H9 (cell line): Measurements from ENCODE around the gene PARP3. TPM values are rescaled to one million over a fixed set of nuclear protein-coding genes. Genes with fewer than 3 reads are reported as not detected.

Experiments
- DNase-seq: peaks from one replicate; pipeline ENCODE4 v3.0.0-alpha.2; 2017
- H2AFZ ChIP-seq: one replicate; pipeline ENCODE4 v1.6.1; 2013; ENCODE audit warnings: mild to moderate bottlenecking, low read length, control low read depth, moderate library complexity
- H2AK5ac ChIP-seq: 2 replicates; pipeline ENCODE4 v1.6.1; 2013; ENCODE audit warnings: low read length, control low read depth, mixed read lengths; ENCODE audit not compliant: insufficient read length
- H2BK120ac ChIP-seq: one replicate; pipeline ENCODE4 v1.6.1; 2013; ENCODE audit warnings: low read depth, mild to moderate bottlenecking, low read length, control low read depth, inconsistent platforms; ENCODE audit not compliant: poor library complexity, severe bottlenecking
- H2BK12ac ChIP-seq: 2 replicates; pipeline ENCODE4 v1.6.1; 2013; ENCODE audit warnings: low read length, control low read depth, mixed read lengths, low read depth; ENCODE audit not compliant: insufficient read length
- H2BK15ac ChIP-seq: 2 replicates; pipeline ENCODE4 v1.6.1; 2013; ENCODE audit warnings: low read depth, low read length, control low read depth
- H2BK20ac ChIP-seq: one replicate; pipeline ENCODE4 v1.6.1; 2013; ENCODE audit warnings: low read depth, mild to moderate bottlenecking, low read length, control low read depth, inconsistent platforms; ENCODE audit not compliant: poor library complexity, severe bottlenecking
- H2BK5ac ChIP-seq: 2 replicates; pipeline ENCODE4 v1.6.1; 2013; ENCODE audit warnings: low read length, control low read depth, mixed read lengths; ENCODE audit not compliant: insufficient read length
- H3K14ac ChIP-seq: 2 replicates; pipeline ENCODE4 v1.6.1; 2013; ENCODE audit warnings: low read length, control low read depth; ENCODE audit not compliant: insufficient read depth
- H3K18ac ChIP-seq: 2 replicates; pipeline ENCODE4 v1.6.1; 2013; ENCODE audit warnings: low read depth, mild to moderate bottlenecking, mixed read lengths, low read length, control low read depth; ENCODE audit not compliant: insufficient read length
- H3K23ac ChIP-seq: 2 replicates; pipeline ENCODE4 v1.6.1; 2013; ENCODE audit warnings: low read length, control low read depth, mixed read lengths, low read depth; ENCODE audit not compliant: insufficient read length
- H3K23me2 ChIP-seq: 2 replicates; pipeline ENCODE4 v1.6.1; 2013; ENCODE audit warnings: low read depth, mild to moderate bottlenecking, mixed read lengths, low read length, control low read depth; ENCODE audit not compliant: insufficient read length, poor library complexity, severe bottlenecking
- H3K27ac ChIP-seq: 2 replicates; pipeline ENCODE4 v1.5.1; 2013; ENCODE audit warnings: low read length, control low read depth, mixed read lengths, low read depth; ENCODE audit not compliant: insufficient read length
- H3K27me3 ChIP-seq: 2 replicates; pipeline ENCODE4 v1.6.1; 2013; ENCODE audit warnings: low read length, control low read depth, inconsistent platforms; ENCODE audit not compliant: insufficient read depth
- H3K4ac ChIP-seq: 2 replicates; pipeline ENCODE4 v1.6.1; 2013; ENCODE audit warnings: low read depth, mild to moderate bottlenecking, control low read depth, inconsistent platforms, low read length, moderate library complexity
- H3K4me1 ChIP-seq: 2 replicates; pipeline ENCODE4 v1.6.1; 2013; ENCODE audit warnings: low read length, control low read depth, inconsistent platforms; ENCODE audit not compliant: insufficient read depth
- H3K4me2 ChIP-seq: 2 replicates; pipeline ENCODE4 v1.6.1; 2013; ENCODE audit warnings: low read length, control low read depth, mixed read lengths; ENCODE audit not compliant: insufficient read length, insufficient read depth
- H3K56ac ChIP-seq: 2 replicates; pipeline ENCODE4 v1.6.1; 2013; ENCODE audit warnings: low read depth, mild to moderate bottlenecking, mixed read lengths, low read length, control low read depth; ENCODE audit not compliant: insufficient read length
- H3K79me1 ChIP-seq: 2 replicates; pipeline ENCODE4 v1.6.1; 2013; ENCODE audit warnings: low read depth, mild to moderate bottlenecking, moderate library complexity, low read length, control low read depth, inconsistent platforms; ENCODE audit not compliant: insufficient read depth, poor library complexity, severe bottlenecking
- H3K79me2 ChIP-seq: 2 replicates; pipeline ENCODE4 v1.6.1; 2013; ENCODE audit warnings: low read length, control low read depth, inconsistent platforms; ENCODE audit not compliant: insufficient read depth
- H3K9ac ChIP-seq: 2 replicates; pipeline ENCODE4 v1.6.1; 2013; ENCODE audit warnings: low read length, control low read depth, mixed read lengths; ENCODE audit not compliant: insufficient read length; ENCODE audit errors: extremely low read depth
- H3K9me3 ChIP-seq: one replicate; pipeline ENCODE4 v1.6.1; 2013; ENCODE audit warnings: low read depth, low read length, inconsistent platforms; ENCODE audit not compliant: control insufficient read depth
- H3T11ph ChIP-seq: one replicate; pipeline ENCODE4 v1.6.1; 2013; ENCODE audit warnings: mild to moderate bottlenecking, low read length, control low read depth, inconsistent platforms
- H4K20me1 ChIP-seq: one replicate; pipeline ENCODE4 v1.6.1; 2013; ENCODE audit not compliant: control insufficient read depth, insufficient read length, insufficient read depth
- H4K5ac ChIP-seq: 2 replicates; pipeline ENCODE4 v1.6.1; 2013; ENCODE audit warnings: low read depth, mild to moderate bottlenecking, mixed read lengths, low read length, control low read depth; ENCODE audit not compliant: insufficient read length
- H4K8ac ChIP-seq: replicated peaks from 2 replicates; pipeline ENCODE4 v1.6.1; 2013; ENCODE audit warnings: low read length, control low read depth, mixed read lengths, low read depth; ENCODE audit not compliant: insufficient read length
- H4K91ac ChIP-seq: 2 replicates; pipeline ENCODE4 v1.6.1; 2013; ENCODE audit warnings: low read depth, mild to moderate bottlenecking, moderate library complexity, mixed read lengths, low read length, control low read depth; ENCODE audit not compliant: insufficient read length
- H3K27ac Mint-ChIP-seq, 3 experiments: 2 replicates in 2 of 3; 3 replicates in 1 of 3; pipeline ENCODE4 v1.8.0; 2020 to 2021; ENCODE audit warnings: mixed read lengths in 3 of 3, mild to moderate bottlenecking in 1 of 3, moderate library complexity in 1 of 3
- H3K27me3 Mint-ChIP-seq: 2 replicates; pipeline ENCODE4 v1.8.0; 2021; ENCODE audit warnings: low read depth, mild to moderate bottlenecking, moderate library complexity, mixed read lengths
- H3K36me3 Mint-ChIP-seq, 3 experiments: 2 replicates in 2 of 3; 3 replicates in 1 of 3; pipeline ENCODE4 v1.8.0; 2020 to 2021; ENCODE audit warnings: low read depth in 3 of 3, mixed read lengths in 3 of 3; ENCODE audit not compliant: insufficient read depth in 1 of 3
- H3K4me1 Mint-ChIP-seq, 2 experiments: 2 replicates each; pipeline ENCODE4 v1.8.0; 2020; ENCODE audit warnings: mixed read lengths in 2 of 2
- H3K4me3 Mint-ChIP-seq, 2 experiments: 2 replicates in 1 of 2; 3 replicates in 1 of 2; pipeline ENCODE4 v1.8.0; 2020 to 2021; ENCODE audit warnings: mild to moderate bottlenecking in 2 of 2, mixed read lengths in 2 of 2, moderate library complexity in 1 of 2
- H3K9me3 Mint-ChIP-seq, 2 experiments: 2 replicates in 1 of 2; 3 replicates in 1 of 2; pipeline ENCODE4 v1.8.0; 2020; ENCODE audit warnings: mild to moderate bottlenecking in 2 of 2, mixed read lengths in 2 of 2, moderate library complexity in 1 of 2
- WGBS: extraction: QIAGEN DNeasy Blood & Tissue Kit; methylation state at CpG from one replicate; pipeline ENCODE4 v1.1.7; 2013; ENCODE audit warnings: missing lambda C conversion rate, low lambda C conversion rate, mixed read lengths; ENCODE audit not compliant: insufficient read length; ENCODE audit errors: extremely low coverage; 5-methylcytosine and 5-hydroxymethylcytosine counted together
- total RNA-seq: library from RNA; stranded (reverse); gene quantifications from 2 replicates; pipeline ENCODE4 v1.2.1, GENCODE V29; 2021
- TF ChIP-seq, protein P1 (sequence below): fragments of 200-600 bp; sonication (generic); conservative IDR thresholded peaks from 3 replicates; pipeline ENCODE4 v1.8.0; 2021; ENCODE audit warnings: antibody characterized with exemption, mild to moderate bottlenecking

Gene PARP3
- total RNA-seq, 1 experiment from 2014 or later: 1.3 TPM

DNA sequence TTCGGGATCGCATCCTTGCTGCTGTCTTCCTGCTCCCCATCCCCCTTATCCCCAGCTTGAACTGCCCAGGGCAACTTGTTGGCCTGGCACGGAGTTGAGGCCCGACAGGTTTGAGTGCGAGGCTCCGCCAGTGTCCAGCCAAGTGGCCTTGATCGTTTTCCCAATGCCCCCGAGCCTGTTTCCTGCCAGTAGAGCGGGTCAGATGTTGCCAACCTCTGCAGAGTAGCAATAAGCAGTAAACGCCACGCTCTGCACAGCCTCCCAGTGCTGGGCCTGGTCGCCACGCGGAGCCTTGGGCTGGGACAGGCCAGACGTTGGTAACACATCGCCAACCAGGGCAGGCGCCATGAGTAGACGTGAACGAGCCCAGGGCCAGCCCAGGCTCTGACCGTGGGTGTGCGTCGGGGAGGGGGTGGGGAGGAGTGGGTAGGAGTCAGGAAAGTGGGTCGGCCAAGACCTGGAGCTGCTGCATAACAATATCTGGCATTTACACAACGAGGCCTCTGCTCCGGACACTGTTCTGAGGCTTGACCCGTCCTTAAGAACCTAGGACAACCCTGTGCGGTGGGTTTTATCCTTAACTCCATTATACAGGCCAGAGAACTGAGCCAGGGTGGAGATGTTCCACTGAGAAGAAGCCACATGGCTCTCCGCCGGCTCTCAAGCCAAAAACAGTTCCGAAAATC, 32.3 kb downstream of the PARP3 start:
- Histone ChIP-seq H2BK15ac (no peak overlapping the region), H3K4me2 (peak overlapping the region; percentile 64), H2BK120ac (no peak overlapping the region), H3K14ac (no peak overlapping the region), H2BK5ac (no peak overlapping the region), H3K27me3 (peaks cover 7% of the 10 kb centered on the region; the same call in 1 of the 2 replicates), H3K23ac (no peak overlapping the region), H4K8ac (no peak overlapping the region), H3K23me2 (peaks cover 10% of the 10 kb centered on the region), H2AK5ac (no peak overlapping the region), H3K4ac (no peak overlapping the region), H3K27ac (no peak overlapping the region), H3K4me1 (peaks cover 12% of the 10 kb centered on the region; the same call in 1 of the 2 replicates), H3K79me1 (no peaks in the 10 kb centered on the region), H3K18ac (peak overlapping the region; percentile 30), H4K5ac (no peak overlapping the region), H3K9me3 (no peaks in the 10 kb centered on the region), H3K79me2 (no peaks in the 10 kb centered on the region), H4K91ac (no peak overlapping the region), H3K9ac (no peak overlapping the region), H2BK12ac (no peak overlapping the region), H2BK20ac (no peak overlapping the region), H3T11ph (no peak overlapping the region), H2AFZ (no peak overlapping the region), H4K20me1 (peaks cover 3% of the 10 kb centered on the region), H3K56ac (no peak overlapping the region)
- DNase-seq: no peak
- H3K4me3 Mint-ChIP-seq: peak overlapping the region; percentile 87
- TF ChIP-seq, protein P1, sequence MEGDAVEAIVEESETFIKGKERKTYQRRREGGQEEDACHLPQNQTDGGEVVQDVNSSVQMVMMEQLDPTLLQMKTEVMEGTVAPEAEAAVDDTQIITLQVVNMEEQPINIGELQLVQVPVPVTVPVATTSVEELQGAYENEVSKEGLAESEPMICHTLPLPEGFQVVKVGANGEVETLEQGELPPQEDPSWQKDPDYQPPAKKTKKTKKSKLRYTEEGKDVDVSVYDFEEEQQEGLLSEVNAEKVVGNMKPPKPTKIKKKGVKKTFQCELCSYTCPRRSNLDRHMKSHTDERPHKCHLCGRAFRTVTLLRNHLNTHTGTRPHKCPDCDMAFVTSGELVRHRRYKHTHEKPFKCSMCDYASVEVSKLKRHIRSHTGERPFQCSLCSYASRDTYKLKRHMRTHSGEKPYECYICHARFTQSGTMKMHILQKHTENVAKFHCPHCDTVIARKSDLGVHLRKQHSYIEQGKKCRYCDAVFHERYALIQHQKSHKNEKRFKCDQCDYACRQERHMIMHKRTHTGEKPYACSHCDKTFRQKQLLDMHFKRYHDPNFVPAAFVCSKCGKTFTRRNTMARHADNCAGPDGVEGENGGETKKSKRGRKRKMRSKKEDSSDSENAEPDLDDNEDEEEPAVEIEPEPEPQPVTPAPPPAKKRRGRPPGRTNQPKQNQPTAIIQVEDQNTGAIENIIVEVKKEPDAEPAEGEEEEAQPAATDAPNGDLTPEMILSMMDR: no peak; the same call in 2 of the 3 replicates
- no peak overlapping the region for H3K27ac Mint-ChIP-seq
- no peaks in the 10 kb centered on the region; a peak in 3 of 7 replicates for H3K36me3 Mint-ChIP-seq
- peaks cover 15 to 34% of the 10 kb centered on the region in 2 experiments for H3K4me1 Mint-ChIP-seq
- no CpG with 5 or more reads among the region's 30 CpGs for WGBS
- no peaks in the 10 kb centered on the region for H3K9me3 Mint-ChIP-seq
- H3K27me3 Mint-ChIP-seq: peaks cover 34% of the 10 kb centered on the region
